GM18858 (cell line): Measurements from ENCODE around the gene SLC16A13.

Source experiments
- ATAC-seq: cut with Tn5 transposase; IDR thresholded peaks from one replicate; pipeline ENCODE4 v1.9.1; 2021; ENCODE audit not compliant: unreplicated experiment

The SLC16A13 gene

DNA sequence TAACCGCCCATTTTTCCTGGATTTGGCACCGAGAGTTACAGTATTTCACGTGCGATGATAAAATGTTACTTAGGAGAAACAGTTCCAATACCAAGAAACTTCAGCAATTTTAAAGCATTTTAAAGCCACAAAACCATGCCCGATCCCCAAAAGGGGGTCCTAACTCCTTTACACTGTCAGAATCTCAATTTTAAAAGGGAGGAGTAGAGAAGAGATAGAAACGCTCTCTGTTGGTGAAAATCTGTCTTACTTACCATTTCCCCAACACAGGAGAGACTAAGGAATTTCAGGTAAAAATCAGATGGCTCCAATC is 23.9 kb upstream of the SLC16A13 start:
- no peak for ATAC-seq

- ATAC-seq: peak; percentile 49
Observed at GRCh38 chr17:7014261-7014994, 21.4 kb upstream of the SLC16A13 start.

GRCh38 chr17:7014995-7015958 is 20.5 kb upstream of the SLC16A13 start:
- peak; percentile 26 for ATAC-seq

DNA sequence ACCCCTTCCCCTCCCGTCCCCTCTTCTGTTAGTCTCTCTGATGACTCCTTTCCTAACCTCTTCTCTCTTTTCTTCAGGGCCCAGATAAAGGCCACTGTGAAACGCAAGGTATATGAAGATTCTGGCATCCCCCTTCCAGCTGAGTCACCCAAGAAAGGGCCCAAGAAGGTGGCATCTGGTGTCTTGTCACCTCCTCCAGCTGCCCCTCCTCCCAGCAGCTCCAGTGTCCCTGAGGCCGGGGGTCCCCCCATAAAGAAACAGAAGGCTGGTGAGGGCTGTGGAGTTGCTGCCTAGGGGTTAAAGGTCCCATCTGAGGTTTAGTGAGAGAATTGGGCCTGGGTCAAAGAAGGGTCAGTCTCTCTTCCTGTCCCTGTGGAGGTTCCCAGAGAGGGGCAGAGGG is 19.4 kb upstream of the SLC16A13 start:
- no peak for ATAC-seq

- ATAC-seq: no peak
Observed at GRCh38 chr17:7016886-7017826, 18.7 kb upstream of the SLC16A13 start.

GRCh38 chr17:7017827-7018200 is 18.0 kb upstream of the SLC16A13 start:
- ATAC-seq: no peak

- ATAC-seq: no peak
Observed at GRCh38 chr17:7018331-7018964, 17.4 kb upstream of the SLC16A13 start.

- no peak for ATAC-seq
Observed at GRCh38 chr17:7019367-7019766, 16.4 kb upstream of the SLC16A13 start.

GRCh38 chr17:7019839-7020519 is 15.8 kb upstream of the SLC16A13 start:
- ATAC-seq: no peak

GRCh38 chr17:7020894-7021664 is 14.7 kb upstream of the SLC16A13 start:
- no peak for ATAC-seq

- no peak for ATAC-seq
Observed at GRCh38 chr17:7021993-7022778, 13.6 kb upstream of the SLC16A13 start.

DNA sequence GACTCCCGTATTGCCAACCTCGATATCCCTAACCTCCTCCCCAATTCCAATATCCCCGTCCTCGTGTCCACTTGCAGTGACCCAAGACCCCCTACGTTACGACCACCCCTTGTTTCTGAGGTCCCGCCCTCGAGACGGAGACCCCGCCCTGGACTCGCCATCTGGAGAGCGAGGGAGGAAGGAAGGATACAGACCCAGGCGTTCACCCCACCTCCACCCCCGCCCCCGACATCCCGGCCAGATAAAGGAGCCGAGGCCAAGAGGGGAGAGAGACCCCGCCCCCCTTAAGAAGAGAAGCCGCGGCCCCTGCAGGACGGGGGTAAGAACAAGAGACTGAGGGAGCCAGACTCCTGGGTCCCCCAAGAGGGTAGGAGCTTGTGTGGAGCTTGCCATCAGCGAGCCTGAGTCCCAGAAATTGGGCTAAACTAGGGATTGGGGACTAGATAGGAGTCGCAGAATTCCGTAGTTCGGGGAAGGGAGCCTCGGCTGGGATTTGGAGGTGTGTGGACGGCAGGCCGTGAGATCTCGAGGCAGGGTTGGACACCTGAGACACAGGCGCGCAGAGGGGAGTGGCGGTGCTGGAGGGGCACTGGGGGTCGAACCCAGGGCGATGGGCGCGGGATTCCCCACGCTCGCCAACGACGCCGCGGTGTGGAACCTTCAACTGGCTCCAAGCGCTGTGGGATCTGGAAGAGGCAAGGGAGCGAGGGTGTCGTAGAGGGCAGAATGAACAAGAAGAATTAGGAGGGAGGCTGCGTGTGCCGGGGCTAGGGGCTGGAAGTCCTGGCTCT is 12.8 kb upstream of the SLC16A13 start, which contains the start of gene BCL6B:
BCL6B (plus strand) TSS at position 270 of the 791 bp plus-strand sequence. CDS start 622 bp downstream, outside the sequence.
- ATAC-seq: no peak

GRCh38 chr17:7023576-7024401 is 12.0 kb upstream of the SLC16A13 start:
- no peak for ATAC-seq

- ATAC-seq: no peak
Observed at GRCh38 chr17:7024402-7024785, 11.4 kb upstream of the SLC16A13 start.

DNA sequence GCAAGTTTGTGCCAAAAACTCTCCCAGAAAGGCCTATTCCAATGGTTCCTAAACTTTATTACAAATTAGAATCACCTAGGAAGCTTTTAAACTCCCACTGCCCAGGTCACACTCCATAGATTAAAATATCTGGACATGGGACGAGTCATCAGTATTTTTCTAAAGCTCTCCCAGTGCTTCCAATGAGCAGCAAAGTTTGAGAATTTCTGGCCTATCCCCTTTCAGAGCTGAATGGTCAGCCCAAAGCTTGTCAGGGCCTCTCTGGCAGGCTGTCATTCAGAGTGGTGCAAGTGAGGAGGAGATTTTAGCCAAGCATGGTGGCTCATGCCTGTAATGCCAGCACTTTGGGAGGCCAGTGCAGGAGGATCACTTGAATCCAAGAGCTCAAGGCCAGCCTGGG is 10.6 kb upstream of the SLC16A13 start:
- no peak for ATAC-seq

DNA sequence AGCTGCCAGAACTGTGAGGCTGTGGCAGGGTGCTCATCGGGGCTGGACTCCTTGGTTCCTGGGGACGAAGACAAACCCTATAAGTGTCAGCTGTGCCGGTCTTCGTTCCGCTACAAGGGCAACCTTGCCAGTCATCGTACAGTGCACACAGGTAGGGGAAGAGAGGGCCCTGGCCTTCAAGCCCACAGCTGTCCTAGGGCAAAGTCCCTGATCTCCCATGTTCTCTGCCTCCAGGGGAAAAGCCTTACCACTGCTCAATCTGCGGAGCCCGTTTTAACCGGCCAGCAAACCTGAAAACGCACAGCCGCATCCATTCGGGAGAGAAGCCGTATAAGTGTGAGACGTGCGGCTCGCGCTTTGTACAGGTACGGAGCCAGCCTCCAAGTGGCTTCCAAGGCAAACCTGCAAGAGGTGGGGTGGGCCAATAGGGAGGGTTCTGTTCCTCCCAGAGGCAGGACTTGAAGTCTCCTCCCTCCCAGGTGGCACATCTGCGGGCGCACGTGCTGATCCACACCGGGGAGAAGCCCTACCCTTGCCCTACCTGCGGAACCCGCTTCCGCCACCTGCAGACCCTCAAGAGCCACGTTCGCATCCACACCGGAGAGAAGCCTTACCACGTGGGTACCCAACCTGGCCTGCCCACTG is 9.2 kb upstream of the SLC16A13 start:
- ATAC-seq: no peak
